Stimulated activated effector memory CD8-positive, alpha-beta T cell treated with anti-CD3 and anti-CD28 coated beads, Interleukin-12 subunit alpha, Interleukin-12 subunit beta, amount 100 ng/mL, for 72 hours (primary cell): ENCODE data around the gene LDB3.

Source experiments
- ATAC-seq: fragments of 150-1000 bp; cut with Tn5 transposase; 2 replicates; pipeline ENCODE4 v1.10.0; 2021
- DNase-seq, 2 donors: peaks; one replicate each; pipeline ENCODE4 v3.0.0; 2021 to 2022; ENCODE audit warnings: low spot score in 2 of 2
- H3K27ac Mint-ChIP-seq: one replicate; pipeline ENCODE4 v1.8.0; 2022; ENCODE audit warnings: mild to moderate bottlenecking, mixed read lengths
- H3K36me3 Mint-ChIP-seq: one replicate; pipeline ENCODE4 v1.8.0; 2022; ENCODE audit warnings: mild to moderate bottlenecking, mixed read lengths
- H3K4me1 Mint-ChIP-seq: one replicate; pipeline ENCODE4 v1.8.0; 2022; ENCODE audit warnings: mixed read lengths
- H3K4me3 Mint-ChIP-seq: one replicate; pipeline ENCODE4 v1.8.0; 2022; ENCODE audit warnings: mild to moderate bottlenecking, mixed read lengths
- H3K9me3 Mint-ChIP-seq: one replicate; pipeline ENCODE4 v1.8.0; 2022; ENCODE audit warnings: mixed read lengths

The LDB3 gene

GRCh38 chr10:86647773-86648703 is 20.3 kb upstream of the LDB3 start:
- Mint-ChIP-seq H3K4me3 (no peak overlapping the region), H3K36me3 (no peaks in the 10 kb centered on the region), H3K9me3 (no peaks in the 10 kb centered on the region), H3K27ac (no peak overlapping the region), H3K4me1 (peaks cover 10% of the 10 kb centered on the region)
- DNase-seq (no peak), ATAC-seq (no peak)

GRCh38 chr10:86648704-86649427 is 19.4 kb upstream of the LDB3 start:
- Mint-ChIP-seq H3K4me3 (no peak overlapping the region), H3K36me3 (no peaks in the 10 kb centered on the region), H3K27ac (no peak overlapping the region), H3K9me3 (no peaks in the 10 kb centered on the region), H3K4me1 (peaks cover 1% of the 10 kb centered on the region)
- DNase-seq (no peak), ATAC-seq (peak; percentile 3)

GRCh38 chr10:86649471-86650150 is 18.7 kb upstream of the LDB3 start:
- no peak for ATAC-seq
- no peak overlapping the region for H3K27ac Mint-ChIP-seq
- H3K4me1 Mint-ChIP-seq, result no peaks in the 10 kb centered on the region
- no peak for DNase-seq
- no peaks in the 10 kb centered on the region for H3K9me3 Mint-ChIP-seq
- no peaks in the 10 kb centered on the region for H3K36me3 Mint-ChIP-seq
- H3K4me3 Mint-ChIP-seq, result no peak overlapping the region

- DNase-seq (no peak), ATAC-seq (no peak)
- Mint-ChIP-seq H3K36me3 (no peaks in the 10 kb centered on the region), H3K9me3 (no peaks in the 10 kb centered on the region), H3K27ac (no peak overlapping the region), H3K4me1 (no peaks in the 10 kb centered on the region), H3K4me3 (no peak overlapping the region)
Observed at GRCh38 chr10:86650151-86650550, 18.2 kb upstream of the LDB3 start.

- no peak overlapping the region for H3K4me3 Mint-ChIP-seq
- no peaks in the 10 kb centered on the region for H3K4me1 Mint-ChIP-seq
- H3K27ac Mint-ChIP-seq, result no peak overlapping the region
- no peak for ATAC-seq
- DNase-seq, result no peak
- no peaks in the 10 kb centered on the region for H3K9me3 Mint-ChIP-seq
- H3K36me3 Mint-ChIP-seq, result no peaks in the 10 kb centered on the region
Observed at GRCh38 chr10:86651021-86651471, 17.3 kb upstream of the LDB3 start.

GRCh38 chr10:86651631-86652331 is 16.5 kb upstream of the LDB3 start:
- no peak for ATAC-seq
- H3K36me3 Mint-ChIP-seq, result no peaks in the 10 kb centered on the region
- H3K4me3 Mint-ChIP-seq, result no peak overlapping the region
- no peak overlapping the region for H3K27ac Mint-ChIP-seq
- no peaks in the 10 kb centered on the region for H3K9me3 Mint-ChIP-seq
- DNase-seq, result no peak
- no peaks in the 10 kb centered on the region for H3K4me1 Mint-ChIP-seq

GRCh38 chr10:86652361-86653202 is 15.7 kb upstream of the LDB3 start:
- H3K4me1 Mint-ChIP-seq, result no peaks in the 10 kb centered on the region

GRCh38 chr10:86653379-86653778 is 14.9 kb upstream of the LDB3 start:
- no peaks in the 10 kb centered on the region for H3K4me1 Mint-ChIP-seq

More at GRCh38 chr10:86652361-86653202, 15.7 kb upstream of the LDB3 start:
- ATAC-seq (no peak), DNase-seq (no peak)
- H3K27ac Mint-ChIP-seq, result no peak overlapping the region
- H3K4me3 Mint-ChIP-seq, result no peak overlapping the region
- H3K36me3 Mint-ChIP-seq, result no peaks in the 10 kb centered on the region
- no peaks in the 10 kb centered on the region for H3K9me3 Mint-ChIP-seq

GRCh38 chr10:86653987-86654386 is 14.3 kb upstream of the LDB3 start:
- DNase-seq, result no peak
- H3K27ac Mint-ChIP-seq, result no peak overlapping the region
- H3K4me3 Mint-ChIP-seq, result no peak overlapping the region
- no peak for ATAC-seq
- no peaks in the 10 kb centered on the region for H3K36me3 Mint-ChIP-seq
- H3K9me3 Mint-ChIP-seq, result no peaks in the 10 kb centered on the region
- no peaks in the 10 kb centered on the region for H3K4me1 Mint-ChIP-seq

More at GRCh38 chr10:86653379-86653778, 14.9 kb upstream of the LDB3 start:
- no peak overlapping the region for H3K27ac Mint-ChIP-seq
- ATAC-seq, result no peak
- no peak for DNase-seq
- no peaks in the 10 kb centered on the region for H3K36me3 Mint-ChIP-seq
- H3K4me3 Mint-ChIP-seq, result no peak overlapping the region
- H3K9me3 Mint-ChIP-seq, result no peaks in the 10 kb centered on the region

GRCh38 chr10:86654411-86655172 is 13.7 kb upstream of the LDB3 start, which contains the start of gene OPN4:
OPN4 (plus strand) TSS chr10:86654547; CDS start chr10:86654784, 237 bp downstream.
- no peak for DNase-seq
- no peak for ATAC-seq
- Mint-ChIP-seq H3K36me3 (no peaks in the 10 kb centered on the region), H3K27ac (no peak within 1 kb of the TSS), H3K9me3 (no peaks in the 10 kb centered on the region), H3K4me3 (no peak within 1 kb of the TSS), H3K4me1 (no peaks in the 10 kb centered on the region)

GRCh38 chr10:86655173-86655540 is 13.2 kb upstream of the LDB3 start:
- DNase-seq (no peak), ATAC-seq (no peak)
- Mint-ChIP-seq H3K4me3 (no peak overlapping the region), H3K27ac (no peak overlapping the region), H3K9me3 (no peaks in the 10 kb centered on the region), H3K4me1 (no peaks in the 10 kb centered on the region), H3K36me3 (no peaks in the 10 kb centered on the region)

GRCh38 chr10:86655596-86655995 is 12.7 kb upstream of the LDB3 start:
- Mint-ChIP-seq H3K4me3 (no peak overlapping the region), H3K4me1 (no peaks in the 10 kb centered on the region), H3K36me3 (no peaks in the 10 kb centered on the region), H3K27ac (no peak overlapping the region), H3K9me3 (no peaks in the 10 kb centered on the region)
- no peak for ATAC-seq
- DNase-seq, result no peak

GRCh38 chr10:86657011-86657395 is 11.3 kb upstream of the LDB3 start:
- ATAC-seq (no peak), DNase-seq (no peak)
- H3K36me3 Mint-ChIP-seq, result no peaks in the 10 kb centered on the region
- no peak overlapping the region for H3K27ac Mint-ChIP-seq
- H3K4me1 Mint-ChIP-seq, result no peaks in the 10 kb centered on the region
- no peaks in the 10 kb centered on the region for H3K9me3 Mint-ChIP-seq
- no peak overlapping the region for H3K4me3 Mint-ChIP-seq
